NOMO-1 (cell line): Measurements from ENCODE around the gene VWA5B1.

Experiments
- DNase-seq, 2 experiments: peaks; one replicate each; lab custom pipeline; 2025; ENCODE audit not compliant: unreplicated experiment in 2 of 2; lab: John Stamatoyannopoulos, UW

The VWA5B1 gene

GRCh38 chr1:20319456-20320220 lies 29.0 kb downstream of the VWA5B1 start:
- DNase-seq, result no peak

DNA sequence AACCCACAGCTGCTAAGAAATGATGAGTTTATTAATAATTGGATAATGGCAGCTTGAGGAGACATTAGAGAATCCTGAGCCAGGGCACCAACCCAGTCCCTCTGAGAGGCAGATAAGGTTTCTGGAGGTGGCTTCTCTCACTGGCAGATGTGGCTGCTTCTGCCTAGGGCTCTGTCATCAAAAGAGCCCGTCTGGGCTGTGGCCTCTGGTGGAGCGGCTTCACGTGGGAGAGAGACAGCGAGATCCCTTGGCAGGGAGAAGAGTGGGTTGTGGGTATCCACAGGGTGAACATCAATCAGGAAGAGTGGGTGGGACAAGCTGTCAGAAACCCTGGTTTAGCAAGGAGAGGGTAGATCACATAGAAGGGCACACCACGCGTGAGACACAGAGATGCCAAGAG lies 30.0 kb downstream of the VWA5B1 start:
- no peak for DNase-seq

DNA sequence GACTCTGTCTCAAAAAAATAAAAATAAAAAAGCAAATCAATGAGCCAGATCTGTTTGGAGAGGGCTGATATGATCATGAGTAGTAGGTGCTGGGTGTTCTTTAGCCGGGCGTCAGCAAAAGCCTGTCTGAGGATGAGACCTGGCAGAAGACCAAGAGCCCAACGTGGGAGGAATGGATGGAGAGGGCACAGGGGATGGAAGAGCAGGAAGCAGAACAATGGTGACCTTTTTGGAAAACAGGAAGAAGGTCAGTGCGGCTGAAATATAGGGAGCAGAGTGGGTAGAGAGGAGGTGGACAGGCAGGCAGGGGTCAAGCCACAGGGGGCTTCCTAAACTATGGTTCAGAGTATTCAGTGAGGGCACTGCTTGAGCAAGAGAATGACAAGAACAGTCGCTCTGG lies 30.9 kb downstream of the VWA5B1 start:
- no peak for DNase-seq

DNA sequence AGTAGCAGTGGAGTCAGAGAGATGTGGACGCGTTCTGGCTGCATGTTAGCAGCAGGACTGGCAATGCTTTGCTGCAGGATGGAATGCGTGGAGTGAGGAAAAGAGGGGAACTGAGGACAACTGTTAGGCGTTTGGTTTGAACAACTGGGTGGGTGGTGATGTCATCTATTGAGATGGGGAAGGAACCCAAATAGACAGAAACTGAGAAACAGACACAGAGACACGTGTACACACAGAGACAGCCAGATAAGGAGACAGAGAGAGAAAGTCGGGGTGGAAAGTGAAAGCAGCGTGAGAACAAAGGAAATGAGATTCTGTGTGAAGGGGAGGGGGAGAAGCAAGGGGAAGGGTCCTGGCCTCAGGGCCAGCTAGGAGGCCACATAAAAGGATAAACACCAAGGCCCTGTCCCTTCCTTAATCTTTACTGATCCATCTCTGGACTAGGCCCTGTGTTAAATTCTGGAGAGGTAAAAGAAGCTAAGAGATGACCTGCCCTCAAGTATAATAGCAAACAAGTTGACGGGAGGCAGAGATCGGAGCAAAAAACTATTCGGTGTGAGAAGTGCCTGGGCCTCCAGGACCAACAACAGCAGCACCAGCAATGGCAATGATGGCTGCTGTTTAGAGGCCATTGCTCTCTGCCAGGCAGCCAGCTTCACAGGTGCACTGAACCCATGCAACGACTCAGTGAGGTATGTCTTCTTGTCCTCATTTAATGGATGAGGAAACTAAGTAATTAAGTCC lies 31.6 kb downstream of the VWA5B1 start:
- DNase-seq, result no peak

DNA sequence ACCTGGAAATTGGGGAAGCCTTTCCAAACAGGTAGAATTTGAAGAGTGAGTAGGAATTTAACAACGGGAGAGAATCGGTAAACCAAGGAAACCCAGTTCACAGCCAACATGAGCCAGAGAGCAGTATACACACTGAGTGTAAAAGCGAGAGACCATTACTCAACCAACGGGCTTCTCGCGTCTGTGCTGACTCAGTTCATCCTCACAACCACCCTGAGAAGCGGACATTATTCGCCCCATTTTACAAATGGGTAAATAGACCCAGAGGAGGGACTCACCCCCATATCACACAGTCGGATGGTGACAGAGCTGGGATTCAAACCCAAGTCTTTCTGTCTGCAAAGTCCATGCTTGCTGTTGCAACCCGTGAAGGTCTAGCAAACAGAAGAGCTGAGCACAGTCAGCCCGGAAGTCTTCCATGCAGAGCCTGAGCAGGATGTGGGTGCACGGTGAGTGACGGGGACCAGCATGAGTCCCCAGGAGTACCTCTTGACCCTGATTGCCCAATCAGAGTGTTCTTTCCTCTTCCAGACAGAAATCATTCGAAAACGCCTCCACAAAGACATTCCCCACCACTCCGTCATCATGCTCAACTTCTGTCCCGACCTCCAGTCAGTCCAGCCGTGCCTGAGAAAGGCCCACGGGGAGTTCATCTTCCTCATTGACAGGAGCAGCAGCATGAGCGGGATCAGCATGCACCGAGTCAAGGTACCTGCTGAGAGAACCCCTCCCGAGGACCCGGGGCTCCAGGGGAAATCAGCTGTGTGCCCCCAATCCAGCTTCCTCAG lies 32.3 kb downstream of the VWA5B1 start:
- no peak for DNase-seq

DNA sequence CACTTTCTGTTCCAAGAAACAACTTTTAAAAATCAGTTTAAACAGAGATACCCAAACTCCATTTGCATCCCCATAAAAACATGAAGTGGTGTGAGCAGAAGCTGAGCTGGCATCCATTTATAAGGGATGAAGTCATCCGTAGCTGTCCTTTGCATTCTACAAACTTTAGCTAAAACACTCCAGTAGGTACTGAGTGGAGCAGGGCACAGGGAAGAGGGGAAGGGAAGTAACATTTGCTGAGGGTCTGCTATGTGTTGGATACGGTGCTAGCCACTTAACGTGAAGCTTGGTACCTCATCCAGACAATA lies 32.9 kb downstream of the VWA5B1 start:
- DNase-seq, result no peak

GRCh38 chr1:20324704-20325406 lies 34.2 kb downstream of the VWA5B1 start:
- DNase-seq, result no peak

DNA sequence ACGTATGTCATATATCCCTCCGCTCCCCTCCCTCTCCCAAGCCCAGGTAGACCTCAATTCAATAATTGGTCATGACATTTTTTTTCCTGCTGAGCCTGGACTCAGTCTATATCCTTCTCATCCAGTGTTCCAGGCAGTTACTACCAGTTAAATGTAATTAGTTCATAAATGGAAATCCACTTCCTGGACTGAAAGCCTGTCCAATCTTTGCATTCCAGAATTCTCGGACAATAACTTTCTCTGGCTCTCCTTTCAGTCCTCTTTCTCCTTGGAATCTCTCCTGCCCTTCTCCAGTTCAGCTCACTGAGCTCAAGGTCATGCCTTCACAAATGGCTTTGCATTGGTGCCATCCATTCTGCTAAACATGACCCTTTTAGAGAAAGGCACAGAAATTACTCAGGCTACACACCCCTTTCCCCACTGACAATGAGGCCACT lies 34.8 kb downstream of the VWA5B1 start:
- no peak for DNase-seq

DNA sequence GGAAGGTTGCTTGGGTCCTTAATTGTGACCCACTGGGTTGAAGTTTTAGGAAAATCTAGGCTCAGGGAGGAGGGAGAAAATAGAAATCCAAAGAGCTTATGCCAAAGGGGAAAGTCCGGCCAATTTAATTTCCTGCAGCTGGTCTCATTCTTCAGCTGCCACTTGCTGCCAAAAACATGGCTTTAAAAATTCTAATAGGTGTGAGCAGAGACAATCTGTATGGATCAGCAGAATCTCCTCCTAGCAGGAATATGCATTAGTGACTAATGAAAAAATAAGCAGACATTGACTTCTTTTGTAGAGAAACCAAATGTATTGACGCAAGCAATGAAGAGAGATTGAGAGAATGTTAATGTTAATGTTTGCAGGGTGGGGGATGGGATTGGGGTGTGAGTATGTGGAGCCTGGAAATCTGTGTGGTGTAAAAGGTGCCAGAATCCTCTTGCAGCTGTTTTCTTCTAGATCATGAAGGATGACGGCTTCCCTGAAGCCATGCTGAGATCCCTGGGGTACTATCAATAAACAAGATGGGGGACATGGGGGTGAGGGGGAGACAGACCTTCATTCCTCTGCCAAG lies 35.3 kb downstream of the VWA5B1 start:
- DNase-seq, result no peak

GRCh38 chr1:20327467-20327866 lies 36.8 kb downstream of the VWA5B1 start:
- no peak for DNase-seq

DNA sequence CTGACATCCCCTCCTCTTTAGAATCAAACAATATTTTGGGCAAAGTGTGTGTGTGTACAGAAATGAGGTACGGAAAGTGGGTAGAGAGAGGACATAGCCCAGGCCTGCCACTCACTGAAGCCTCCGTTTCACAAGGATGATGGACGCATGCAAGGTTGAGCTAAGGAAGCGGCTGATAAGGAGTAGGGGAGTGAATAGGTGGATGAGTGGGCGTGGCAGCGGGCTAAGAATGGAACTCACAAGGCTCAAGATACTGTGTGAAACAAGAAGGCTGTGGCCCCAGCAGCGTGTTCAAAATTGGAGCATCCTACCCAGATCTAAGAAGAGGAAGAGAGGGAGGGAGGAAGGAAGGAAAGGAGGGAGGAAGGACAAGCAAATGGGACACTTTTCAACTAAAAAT lies 37.5 kb downstream of the VWA5B1 start:
- DNase-seq, result no peak

DNA sequence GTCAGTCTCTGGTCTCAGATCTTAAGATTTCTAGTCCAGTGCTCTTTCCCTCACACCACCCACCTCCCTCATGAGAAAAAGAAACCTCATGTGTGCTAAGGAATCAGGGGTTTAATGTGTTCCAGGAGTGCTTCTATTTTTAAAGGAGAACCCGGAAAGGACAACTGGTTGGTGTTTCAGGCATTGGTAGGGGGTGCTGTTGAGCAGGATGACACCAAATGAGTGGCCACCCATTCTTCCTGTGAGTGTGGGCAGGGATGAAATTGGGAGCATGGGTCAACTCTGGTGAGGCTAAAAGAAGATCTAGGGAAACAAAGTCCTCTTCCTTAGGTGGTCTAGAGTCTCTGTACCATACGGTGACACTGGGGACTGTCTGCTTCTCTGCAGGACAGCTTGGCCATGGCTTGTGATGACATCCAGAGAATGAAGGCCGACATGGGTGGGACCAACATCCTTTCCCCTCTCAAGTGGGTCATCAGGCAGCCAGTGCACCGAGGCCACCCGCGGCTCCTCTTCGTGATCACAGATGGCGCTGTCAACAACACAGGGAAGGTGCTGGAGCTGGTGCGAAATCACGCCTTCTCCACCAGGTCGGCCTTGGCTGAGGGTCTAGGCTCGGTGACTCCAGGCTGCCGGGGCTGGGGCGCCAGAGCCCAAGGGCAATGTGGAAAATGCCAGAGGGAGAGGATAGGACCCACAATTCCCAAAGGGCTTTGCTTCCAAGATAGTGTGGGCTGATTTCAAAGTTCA lies 39.3 kb downstream of the VWA5B1 start:
- DNase-seq, result no peak

DNA sequence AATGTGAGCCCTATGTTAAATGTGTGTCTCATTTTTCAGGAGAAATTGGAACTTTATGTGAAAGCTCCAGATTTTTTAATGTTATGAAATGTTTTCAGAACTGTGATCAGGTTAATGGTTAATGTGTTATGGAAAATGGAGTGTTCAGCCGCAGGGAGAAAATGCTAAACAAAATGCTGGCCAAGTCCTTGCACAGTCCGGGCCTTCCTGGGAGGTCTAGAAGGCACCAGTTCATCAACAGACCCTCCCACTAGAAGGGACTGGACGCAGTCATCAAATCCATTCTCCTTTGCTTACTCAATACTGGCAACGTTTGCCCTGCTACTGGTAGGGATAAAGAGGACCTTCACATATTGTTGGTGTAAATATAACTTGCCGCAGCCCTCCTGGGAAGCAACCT lies 43.4 kb downstream of the VWA5B1 start:
- no peak for DNase-seq

DNA sequence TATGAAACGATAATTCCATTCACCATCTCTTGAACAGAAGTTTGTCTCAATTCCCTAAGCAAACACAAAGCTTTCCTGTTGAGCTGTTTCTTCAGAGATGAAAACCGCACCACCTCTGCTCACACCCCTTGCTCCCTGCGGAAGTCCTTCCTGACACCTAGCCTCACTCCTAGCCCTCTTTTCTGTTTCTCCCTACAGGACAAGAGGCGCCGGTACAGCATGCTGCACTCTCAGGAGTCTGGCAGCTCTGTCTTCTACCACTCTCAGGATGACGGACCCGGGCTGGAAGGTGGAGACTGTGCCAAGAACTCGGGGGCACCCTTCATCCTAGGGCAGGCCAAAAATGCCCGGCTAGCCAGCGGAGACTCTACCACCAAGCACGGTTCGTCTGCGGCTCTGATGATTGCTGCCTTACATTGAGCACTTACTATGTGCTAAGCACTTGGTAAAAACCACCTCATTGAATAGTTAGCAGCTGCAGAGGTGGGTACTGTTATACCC lies 45.5 kb downstream of the VWA5B1 start:
- no peak for DNase-seq

DNA sequence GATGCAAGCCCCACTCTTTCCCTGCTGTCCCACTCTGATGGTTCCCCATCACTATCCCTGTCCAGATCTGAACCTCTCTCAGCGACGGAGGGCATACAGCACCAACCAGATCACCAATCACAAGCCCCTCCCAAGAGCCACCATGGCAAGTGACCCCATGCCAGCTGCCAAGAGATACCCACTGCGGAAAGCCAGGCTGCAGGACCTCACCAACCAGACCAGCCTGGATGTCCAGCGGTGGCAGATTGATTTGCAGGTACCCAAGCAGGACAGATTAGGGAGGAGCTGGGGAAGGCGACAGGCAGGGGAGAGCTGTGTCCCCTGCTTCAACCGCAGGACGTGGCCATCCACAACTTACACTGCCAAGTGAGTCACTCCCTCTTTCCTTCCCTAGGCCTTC lies 46.9 kb downstream of the VWA5B1 start:
- no peak for DNase-seq

GRCh38 chr1:20339811-20340457 lies 49.3 kb downstream of the VWA5B1 start:
- DNase-seq, result no peak

- DNase-seq, result no peak
These were observed 51.8 kb downstream of the VWA5B1 start for GRCh38 chr1:20342294-20343148.

DNA sequence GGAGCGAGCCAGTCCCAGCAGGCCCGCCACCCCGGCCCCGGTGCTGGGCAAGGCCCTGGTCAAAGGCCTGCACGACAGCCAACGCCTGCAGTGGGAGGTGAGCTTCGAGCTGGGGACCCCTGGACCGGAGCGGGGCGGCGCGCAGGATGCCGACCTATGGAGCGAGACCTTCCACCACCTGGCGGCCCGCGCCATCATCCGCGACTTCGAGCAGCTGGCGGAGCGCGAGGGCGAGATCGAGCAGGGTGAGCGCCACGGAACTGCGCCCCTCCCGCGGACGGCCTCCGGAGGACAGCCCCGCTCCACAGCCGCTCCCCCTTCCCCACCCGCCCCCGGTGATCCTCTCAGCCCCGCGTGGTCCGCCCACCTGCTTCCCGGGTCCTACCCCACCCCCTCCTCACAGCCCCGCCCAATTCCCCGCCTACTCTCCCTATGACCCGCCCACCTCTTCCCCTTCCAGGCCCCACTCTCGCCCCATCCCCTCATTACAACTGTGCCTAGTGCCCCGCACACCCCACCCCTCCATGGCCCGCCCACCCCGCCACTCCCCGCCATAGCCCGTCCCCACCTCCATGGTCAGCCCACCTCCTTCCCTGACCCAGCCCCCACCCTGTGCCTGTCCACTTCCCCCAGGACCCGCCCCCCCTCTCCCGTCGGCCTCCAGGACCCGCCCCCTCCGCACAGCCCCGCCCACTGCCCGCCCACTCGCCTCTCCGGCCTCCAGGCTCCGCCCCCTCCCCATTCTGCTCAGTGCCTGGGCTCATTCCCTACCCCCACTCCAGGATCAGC lies 52.7 kb downstream of the VWA5B1 start:
- DNase-seq, result no peak
